ENCODE results near the gene SLC35B4.
A peak's percentile ranks its signal among the peaks of the same experiment; 100 is the strongest.

The SLC35B4 gene

DNA sequence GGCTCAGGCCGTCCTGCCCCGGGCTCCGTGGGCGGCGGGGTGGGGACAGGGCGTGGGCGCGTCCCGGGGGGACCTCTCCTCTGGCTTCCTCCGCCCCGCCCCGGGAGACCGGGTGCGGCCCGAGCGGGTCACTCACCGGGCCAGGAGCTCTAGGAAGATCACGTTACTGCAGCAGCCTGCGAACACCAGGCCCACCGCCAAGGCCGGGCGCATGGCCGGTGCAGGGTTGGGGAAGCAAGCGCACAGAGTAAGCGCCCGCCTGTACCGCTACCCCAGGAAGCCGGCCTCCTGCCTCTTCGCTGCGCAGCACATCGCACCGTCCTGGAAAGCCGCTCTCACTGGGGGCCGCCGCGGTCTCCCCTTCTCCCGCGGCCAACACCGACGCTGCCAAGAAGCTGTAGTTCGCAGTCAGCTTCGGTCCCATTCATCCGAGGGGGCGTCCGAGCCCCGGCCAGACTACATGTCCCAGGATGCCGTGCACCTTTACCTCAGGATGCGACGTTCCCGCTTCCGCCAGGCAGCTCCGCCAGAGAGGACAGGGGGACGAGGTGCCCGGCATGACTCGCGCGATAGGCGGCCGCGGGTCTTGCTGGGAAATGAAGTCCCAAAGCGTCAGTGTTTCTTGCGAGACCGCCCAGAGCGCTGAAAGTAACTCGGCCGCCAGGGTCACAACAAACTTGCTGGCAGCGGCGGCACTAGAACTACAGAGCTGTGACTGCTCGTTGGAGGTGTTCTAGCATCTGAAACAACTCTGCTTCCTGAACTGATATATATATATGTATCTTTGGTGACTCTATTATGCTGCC is at the start of gene SLC35B4:
Gene SLC35B4 (minus strand): TSS at position 392 of the 806 bp plus-strand sequence. CDS start 179 bp downstream, at position 213.
- TF ChIP-seq, protein P1, sequence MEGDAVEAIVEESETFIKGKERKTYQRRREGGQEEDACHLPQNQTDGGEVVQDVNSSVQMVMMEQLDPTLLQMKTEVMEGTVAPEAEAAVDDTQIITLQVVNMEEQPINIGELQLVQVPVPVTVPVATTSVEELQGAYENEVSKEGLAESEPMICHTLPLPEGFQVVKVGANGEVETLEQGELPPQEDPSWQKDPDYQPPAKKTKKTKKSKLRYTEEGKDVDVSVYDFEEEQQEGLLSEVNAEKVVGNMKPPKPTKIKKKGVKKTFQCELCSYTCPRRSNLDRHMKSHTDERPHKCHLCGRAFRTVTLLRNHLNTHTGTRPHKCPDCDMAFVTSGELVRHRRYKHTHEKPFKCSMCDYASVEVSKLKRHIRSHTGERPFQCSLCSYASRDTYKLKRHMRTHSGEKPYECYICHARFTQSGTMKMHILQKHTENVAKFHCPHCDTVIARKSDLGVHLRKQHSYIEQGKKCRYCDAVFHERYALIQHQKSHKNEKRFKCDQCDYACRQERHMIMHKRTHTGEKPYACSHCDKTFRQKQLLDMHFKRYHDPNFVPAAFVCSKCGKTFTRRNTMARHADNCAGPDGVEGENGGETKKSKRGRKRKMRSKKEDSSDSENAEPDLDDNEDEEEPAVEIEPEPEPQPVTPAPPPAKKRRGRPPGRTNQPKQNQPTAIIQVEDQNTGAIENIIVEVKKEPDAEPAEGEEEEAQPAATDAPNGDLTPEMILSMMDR (IDR thresholded peaks at IDR 0.05; ENCODE audit: insufficient read depth, missing control alignments), result no peak
- DNase-seq (ENCODE audit: insufficient read length, low spot score), result peak; percentile 84
- FAIRE-seq, result no peak

- FAIRE-seq (no peak), DNase-seq (ENCODE audit: insufficient read length, low spot score) (no peak)
- TF ChIP-seq, protein P1 (IDR thresholded peaks at IDR 0.05; ENCODE audit: insufficient read depth, missing control alignments), result no peak
Observed at GRCh38 chr7:134366481-134366880, 49.8 kb upstream of the SLC35B4 start.

GRCh38 chr7:134365341-134366054 is 48.8 kb upstream of the SLC35B4 start:
- TF ChIP-seq, protein P1 (IDR thresholded peaks at IDR 0.05; ENCODE audit: insufficient read depth, missing control alignments), result no peak
- FAIRE-seq (no peak), DNase-seq (ENCODE audit: insufficient read length, low spot score) (no peak)

DNA sequence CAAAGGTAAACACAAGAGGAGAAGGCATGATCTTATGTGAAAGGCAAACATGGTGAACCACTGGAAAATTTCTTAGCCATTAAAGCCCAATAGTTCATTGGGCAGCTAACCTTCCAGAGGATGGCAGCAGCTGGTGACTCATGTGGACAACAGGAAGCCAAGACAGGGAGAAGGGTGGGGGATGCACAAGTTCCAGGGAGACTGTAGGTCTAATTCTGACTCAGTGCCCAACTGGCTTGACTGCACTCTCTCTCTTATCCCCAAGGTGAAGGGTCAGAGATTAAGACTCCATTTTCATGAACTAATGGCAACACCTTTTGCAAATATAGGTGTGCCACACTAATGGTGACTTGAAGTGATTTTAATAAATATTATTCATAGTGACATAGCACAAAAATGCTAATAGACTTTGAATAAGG is 47.9 kb upstream of the SLC35B4 start:
- TF ChIP-seq, protein P1 (IDR thresholded peaks at IDR 0.05; ENCODE audit: insufficient read depth, missing control alignments), result no peak
- FAIRE-seq (no peak), DNase-seq (ENCODE audit: insufficient read length, low spot score) (no peak)

- DNase-seq (ENCODE audit: insufficient read length, low spot score), result no peak
- TF ChIP-seq, protein P1 (IDR thresholded peaks at IDR 0.05; ENCODE audit: insufficient read depth, missing control alignments), result no peak
- no peak for FAIRE-seq
Observed at GRCh38 chr7:134362587-134363483, 46.1 kb upstream of the SLC35B4 start.

DNA sequence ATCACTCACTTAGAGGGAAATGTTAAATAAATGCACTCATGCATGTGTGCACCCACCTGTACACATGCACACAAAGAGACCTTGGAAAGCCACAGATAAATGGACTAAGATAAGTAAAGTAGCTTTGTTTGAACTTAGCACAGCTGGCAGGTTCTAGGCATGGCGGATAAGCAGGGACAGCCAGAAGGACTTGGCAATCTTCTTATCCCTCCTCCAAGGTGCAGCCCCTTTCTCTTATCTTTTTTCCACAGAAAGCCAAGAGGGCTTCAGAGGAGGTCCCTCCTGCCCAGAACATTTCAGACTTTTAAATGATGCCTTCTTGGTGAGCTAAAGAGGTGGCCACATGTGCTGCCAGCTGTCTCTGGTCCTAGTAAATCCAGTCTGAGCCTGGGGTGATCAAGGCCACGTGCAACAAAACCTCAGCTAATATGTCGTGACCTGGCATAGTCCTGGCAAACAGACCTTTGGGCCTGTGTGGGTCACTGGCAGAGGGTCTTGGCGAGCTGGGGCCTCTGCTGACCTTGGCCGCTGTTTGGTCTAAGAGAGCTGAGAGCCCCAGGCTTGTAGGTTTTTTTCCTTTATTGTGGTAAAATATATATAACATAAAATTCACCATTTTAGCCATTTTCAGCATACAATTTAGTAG is 43.2 kb upstream of the SLC35B4 start:
- DNase-seq (ENCODE audit: insufficient read length, low spot score), result no peak
- FAIRE-seq, result no peak
- TF ChIP-seq, protein P1 (IDR thresholded peaks at IDR 0.05; ENCODE audit: insufficient read depth, missing control alignments), result no peak
